Thoracic aorta (tissue), 2 donors: ENCODE measurements around the gene SAMD13. TPM values are rescaled to one million over a fixed set of nuclear protein-coding genes. Genes with fewer than 3 reads are reported as not detected.

ENCODE experiments used
- ATAC-seq: fragments of 150-250 bp; one replicate; pipeline ENCODE4 v1.8.0; 2017; ENCODE audit warnings: low read depth; ENCODE audit not compliant: insufficient number of reproducible peaks, low FRiP score
- DNase-seq: peaks from one replicate; pipeline ENCODE4 v3.0.0-alpha.2; 2020; ENCODE audit warnings: low spot score
- H3K27ac ChIP-seq, 2 donors: fragments of 200-600 bp; sonication (generic); 1 replicate in 1 of 2; 2 replicates in 1 of 2; pipeline ENCODE4 v1.5.1; 2016; ENCODE audit warnings: mild to moderate bottlenecking in 2 of 2, moderate library complexity in 2 of 2
- H3K27me3 ChIP-seq: fragments of 200-600 bp; sonication (generic); replicated peaks from 2 replicates; pipeline ENCODE4 v1.6.0; 2016; ENCODE audit warnings: mild to moderate bottlenecking; ENCODE audit not compliant: insufficient read depth
- H3K36me3 ChIP-seq: fragments of 200-600 bp; sonication (generic); one replicate; pipeline ENCODE4 v1.5.1; 2016
- H3K4me1 ChIP-seq, 2 donors: fragments of 200-600 bp; sonication (generic); 1 replicate in 1 of 2; 2 replicates in 1 of 2; pipeline versions ENCODE4 v1.5.1 to v1.6.0; 2016; ENCODE audit warnings: low read depth in 2 of 2, mild to moderate bottlenecking in 1 of 2; ENCODE audit not compliant: control insufficient read depth in 1 of 2
- H3K4me3 ChIP-seq: fragments of 200-600 bp; sonication (generic); 2 replicates; pipeline ENCODE4 v1.5.1; 2016; ENCODE audit warnings: mild to moderate bottlenecking
- H3K9me3 ChIP-seq: fragments of 200-600 bp; sonication (generic); 2 replicates; pipeline ENCODE4 v1.5.1; 2016
- CTCF ChIP-seq: fragments of 200-600 bp; sonication (generic); IDR thresholded peaks from one replicate; pipeline ENCODE4 v1.5.1; 2019; ENCODE audit warnings: antibody characterized with exemption
- total RNA-seq, 2 donors: library from RNA; depleted of rRNA; stranded (reverse); fragments of >200 nt; gene quantifications; one replicate each; pipeline versions ENCODE4 v1.1.0 to v1.2.3, GENCODE V29; 2016

Gene SAMD13
- total RNA-seq, 2 donors from 2014 or later, result 0.95 to 1.8 TPM

- H3K4me1 ChIP-seq, result no peaks in the 10 kb centered on the region
- no peak overlapping the region for H3K4me3 ChIP-seq
- no peak overlapping the region for H3K27ac ChIP-seq
- H3K27me3 ChIP-seq, result no peaks in the 10 kb centered on the region
- H3K9me3 ChIP-seq, result no peaks in the 10 kb centered on the region
- H3K36me3 ChIP-seq, result no peaks in the 10 kb centered on the region
- no peak for TF ChIP-seq CTCF
- no peak for DNase-seq
- no peak for ATAC-seq
These were observed 52.2 kb downstream of the SAMD13 start for GRCh38 chr1:84353695-84354094.

- ATAC-seq, result no peak
- no peak overlapping the region for H3K27ac ChIP-seq
These were observed 54.0 kb downstream of the SAMD13 start for GRCh38 chr1:84355556-84355955.

GRCh38 chr1:84356881-84357280 is 55.4 kb downstream of the SAMD13 start:
- Histone ChIP-seq H3K27me3 (no peaks in the 10 kb centered on the region), H3K9me3 (no peaks in the 10 kb centered on the region), H3K27ac (no peak overlapping the region), H3K4me3 (no peak overlapping the region), H3K4me1 (no peaks in the 10 kb centered on the region), H3K36me3 (no peaks in the 10 kb centered on the region)
- TF ChIP-seq CTCF, result no peak
- no peak for ATAC-seq
- no peak for DNase-seq

More at GRCh38 chr1:84355556-84355955, 54.0 kb downstream of the SAMD13 start:
- H3K9me3 ChIP-seq, result no peaks in the 10 kb centered on the region
- H3K36me3 ChIP-seq, result no peaks in the 10 kb centered on the region
- no peaks in the 10 kb centered on the region for H3K27me3 ChIP-seq
- no peaks in the 10 kb centered on the region for H3K4me1 ChIP-seq
- TF ChIP-seq CTCF, result no peak
- no peak for DNase-seq
- H3K4me3 ChIP-seq, result no peak overlapping the region

- no peaks in the 10 kb centered on the region for H3K36me3 ChIP-seq
- DNase-seq, result no peak
- ATAC-seq, result no peak
- H3K4me1 ChIP-seq, result peaks cover 0 to 14% of the 10 kb centered on the region in 2 donors
- H3K9me3 ChIP-seq, result no peaks in the 10 kb centered on the region
- no peak for TF ChIP-seq CTCF
- H3K4me3 ChIP-seq, result no peak overlapping the region
- H3K27me3 ChIP-seq, result no peaks in the 10 kb centered on the region
- H3K27ac ChIP-seq, result no peak overlapping the region
These were observed 57.2 kb downstream of the SAMD13 start for GRCh38 chr1:84358695-84359094.

- no peak overlapping the region for H3K27ac ChIP-seq
- peaks cover 0 to 17% of the 10 kb centered on the region in 2 donors for H3K4me1 ChIP-seq
- DNase-seq (no peak), ATAC-seq (no peak)
- no peaks in the 10 kb centered on the region for H3K36me3 ChIP-seq
- H3K4me3 ChIP-seq, result no peak overlapping the region
- H3K27me3 ChIP-seq, result no peaks in the 10 kb centered on the region
- H3K9me3 ChIP-seq, result no peaks in the 10 kb centered on the region
- no peak for TF ChIP-seq CTCF
These were observed 58.8 kb downstream of the SAMD13 start for GRCh38 chr1:84360316-84360715.
